SH-SY5Y (cell line): ENCODE measurements around the gene POLA1.

ENCODE experiments used
- GATA2 ChIP-seq: IDR thresholded peaks from 2 replicates; pipeline ENCODE4 v1.6.1; 2011; ENCODE audit warnings: mild to moderate bottlenecking, low read depth, low read length
- GATA3 ChIP-seq: IDR thresholded peaks from 2 replicates; pipeline ENCODE4 v1.6.1; 2011; ENCODE audit warnings: low read depth, mild to moderate bottlenecking, low read length, moderate library complexity

Gene POLA1

GRCh38 chrX:24805201-24805600, 111.5 kb downstream of the POLA1 start:
- TF ChIP-seq GATA3, result no peak
- no peak for TF ChIP-seq GATA2

GRCh38 chrX:24828147-24828546, 134.4 kb downstream of the POLA1 start:
- TF ChIP-seq GATA2 (no peak), GATA3 (no peak)

- TF ChIP-seq GATA2, result no peak
- TF ChIP-seq GATA3, result no peak
These were observed 134.9 kb downstream of the POLA1 start for GRCh38 chrX:24828600-24828999.

- TF ChIP-seq GATA2 (no peak), GATA3 (no peak)
These were observed 140.0 kb downstream of the POLA1 start for GRCh38 chrX:24833695-24834094.

GRCh38 chrX:24837966-24838365, 144.2 kb downstream of the POLA1 start:
- no peak for TF ChIP-seq GATA3
- TF ChIP-seq GATA2, result no peak

- TF ChIP-seq GATA2 (no peak), GATA3 (no peak)
These were observed 144.9 kb downstream of the POLA1 start for GRCh38 chrX:24838629-24839028.

GRCh38 chrX:24839331-24839730, 145.6 kb downstream of the POLA1 start:
- no peak for TF ChIP-seq GATA2
- no peak for TF ChIP-seq GATA3

GRCh38 chrX:24842486-24842885, 148.8 kb downstream of the POLA1 start:
- no peak for TF ChIP-seq GATA3
- no peak for TF ChIP-seq GATA2

GRCh38 chrX:24846550-24847150, 152.9 kb downstream of the POLA1 start:
- no peak for TF ChIP-seq GATA2
- no peak for TF ChIP-seq GATA3

- TF ChIP-seq GATA3, result no peak
- no peak for TF ChIP-seq GATA2
These were observed 157.6 kb downstream of the POLA1 start for GRCh38 chrX:24851289-24851688.

GRCh38 chrX:24851780-24852179, 158.1 kb downstream of the POLA1 start:
- no peak for TF ChIP-seq GATA3

- TF ChIP-seq GATA2, result no peak
- TF ChIP-seq GATA3, result no peak
These were observed 164.5 kb downstream of the POLA1 start for GRCh38 chrX:24858004-24858746.

- TF ChIP-seq GATA2 (no peak), GATA3 (no peak)
These were observed 165.6 kb downstream of the POLA1 start for GRCh38 chrX:24859211-24859841.

- TF ChIP-seq GATA2 (no peak), GATA3 (no peak)
These were observed 166.4 kb downstream of the POLA1 start for GRCh38 chrX:24860140-24860539.

GRCh38 chrX:24862343-24862742, 168.6 kb downstream of the POLA1 start:
- TF ChIP-seq GATA2, result no peak
- no peak for TF ChIP-seq GATA3

- TF ChIP-seq GATA2 (no peak), GATA3 (no peak)
These were observed 176.4 kb downstream of the POLA1 start for GRCh38 chrX:24870143-24870542.
